A549 treated with RU486 at 1 μM for 4 hours (cell line): ENCODE results near the gene IL18BP. TPM values are rescaled to one million over a fixed set of nuclear protein-coding genes. Genes with fewer than 3 reads are reported as not detected.

Experiments
- total RNA-seq: library from RNA; stranded (reverse); fragments of 200-300 nt; extraction: Qiagen RNA extraction; gene quantifications from 5 replicates; pipeline ENCODE4 v1.2.3, GENCODE V29; 2022; ENCODE audit warnings: low read depth

The IL18BP gene
- total RNA-seq: 3.6 to 4.9 TPM (median 4.2 TPM) in 5 replicates

GRCh38 chr11:71998649-71999310 is at the start of gene IL18BP:
Gene IL18BP, plus strand, starts transcription at chr11:71998909. Its CDS starts 1,076 bp downstream, at chr11:71999985.

Other genes starting within 250 kb of the IL18BP start
- not detected in 5 replicates for gene DEFB108B, start 165.7 kb upstream of the IL18BP start, total RNA-seq
- not detected in 5 replicates for gene DEFB131B, start 120.5 kb upstream of the IL18BP start, total RNA-seq
- 2.5 to 4.1 TPM (median 3.6 TPM) in 5 replicates for gene XNDC1N, start 70.3 kb upstream of the IL18BP start, total RNA-seq
- 52.5 to 58.0 TPM (median 55.1 TPM) in 5 replicates for gene RNF121, start 69.9 kb upstream of the IL18BP start, total RNA-seq
- gene NUMA1, start 81.6 kb downstream of the IL18BP start, total RNA-seq: 56.8 to 73.1 TPM (median 68.2 TPM) in 5 replicates
- gene LRRC51, start 81.9 kb downstream of the IL18BP start, total RNA-seq: 7.0 to 14.6 TPM (median 7.8 TPM) in 5 replicates
- 119 to 171 TPM (median 141 TPM) in 5 replicates for gene LAMTOR1, start 104.4 kb downstream of the IL18BP start, total RNA-seq
- gene TOMT, start 107.0 kb downstream of the IL18BP start, total RNA-seq: not detected in 5 replicates
- gene ANAPC15, start 113.8 kb downstream of the IL18BP start, total RNA-seq: 77.9 to 99.4 TPM (median 91.3 TPM) in 5 replicates
- 0.17 to 0.70 TPM (median 0.22 TPM) in 3 of 5 replicates, not detected in the others for gene FOLR3, start 136.8 kb downstream of the IL18BP start, total RNA-seq
- gene FOLR1, start 193.2 kb downstream of the IL18BP start, total RNA-seq: not detected in 5 replicates
- not detected in 5 replicates for gene FOLR2, start 217.9 kb downstream of the IL18BP start, total RNA-seq
- 57.2 to 83.7 TPM (median 69.6 TPM) in 5 replicates for gene INPPL1, start 225.9 kb downstream of the IL18BP start, total RNA-seq
- not detected in 5 replicates for gene PHOX2A, start 245.3 kb downstream of the IL18BP start, total RNA-seq